Epidermal melanocyte (primary cell): Measurements from ENCODE around the gene PASK.
"Not testable (repeated sequence)": the region's sequence is repeated elsewhere in the genome, so short reads cannot be mapped to it uniquely, and the experiment has no call there.

Experiments used
- DNase-seq: peaks from one replicate; pipeline ENCODE4 v3.0.0; 2011; ENCODE audit warnings: low spot score; ENCODE audit not compliant: insufficient read length

Gene PASK

GRCh38 chr2:241148891-241149674 lies at the start of gene PASK:
Gene PASK (minus strand): TSS chr2:241149472. CDS start chr2:241143032, 6,440 bp downstream.
- DNase-seq: peak; percentile 90

- DNase-seq: no peak
These were observed 49.4 kb upstream of the PASK start for GRCh38 chr2:241198381-241199279.

- no peak for DNase-seq
These were observed 48.7 kb upstream of the PASK start for GRCh38 chr2:241197947-241198346.

GRCh38 chr2:241197246-241197645 lies 48.0 kb upstream of the PASK start:
- DNase-seq: not testable (repeated sequence)

GRCh38 chr2:241195506-241196130 lies 46.3 kb upstream of the PASK start:
- no peak for DNase-seq

GRCh38 chr2:241194811-241195210 lies 45.5 kb upstream of the PASK start:
- no peak for DNase-seq

GRCh38 chr2:241193271-241193670 lies 44.0 kb upstream of the PASK start:
- no peak for DNase-seq

GRCh38 chr2:241191081-241191480 lies 41.8 kb upstream of the PASK start:
- no peak for DNase-seq

- no peak for DNase-seq
These were observed 41.2 kb upstream of the PASK start for GRCh38 chr2:241190291-241190981.

GRCh38 chr2:241189856-241190201 lies 40.6 kb upstream of the PASK start:
- DNase-seq: peak; percentile 9

- peak; percentile 3 for DNase-seq
These were observed 40.0 kb upstream of the PASK start for GRCh38 chr2:241189093-241189855.

- DNase-seq: peak; percentile 10
These were observed 39.3 kb upstream of the PASK start, which contains the start of gene ANO7 for GRCh38 chr2:241188361-241189092. Gene ANO7 (plus strand): TSS chr2:241188677. CDS start chr2:241190064, 1,387 bp downstream.

GRCh38 chr2:241187918-241188234 lies 38.6 kb upstream of the PASK start:
- DNase-seq: no peak

- DNase-seq: no peak
These were observed 38.0 kb upstream of the PASK start for GRCh38 chr2:241187101-241187917.

- no peak for DNase-seq
These were observed 36.7 kb upstream of the PASK start for GRCh38 chr2:241185961-241186360.

GRCh38 chr2:241184901-241185300 lies 35.6 kb upstream of the PASK start:
- no peak for DNase-seq

GRCh38 chr2:241183221-241183620 lies 33.9 kb upstream of the PASK start:
- no peak for DNase-seq

GRCh38 chr2:241182531-241183133 lies 33.4 kb upstream of the PASK start:
- DNase-seq: no peak

GRCh38 chr2:241182126-241182525 lies 32.9 kb upstream of the PASK start:
- DNase-seq: no peak
